Measurements from ENCODE around the gene APC2.
"Not testable (repeated sequence)": the region's sequence is repeated elsewhere in the genome, so short reads cannot be mapped to it uniquely, and the experiment has no call there.

The APC2 gene

GRCh38 chr19:1467490-1468273, 17.8 kb downstream of the APC2 start:
- no peak for DNase-seq

GRCh38 chr19:1468274-1468820, 18.4 kb downstream of the APC2 start:
- DNase-seq = no peak

DNA sequence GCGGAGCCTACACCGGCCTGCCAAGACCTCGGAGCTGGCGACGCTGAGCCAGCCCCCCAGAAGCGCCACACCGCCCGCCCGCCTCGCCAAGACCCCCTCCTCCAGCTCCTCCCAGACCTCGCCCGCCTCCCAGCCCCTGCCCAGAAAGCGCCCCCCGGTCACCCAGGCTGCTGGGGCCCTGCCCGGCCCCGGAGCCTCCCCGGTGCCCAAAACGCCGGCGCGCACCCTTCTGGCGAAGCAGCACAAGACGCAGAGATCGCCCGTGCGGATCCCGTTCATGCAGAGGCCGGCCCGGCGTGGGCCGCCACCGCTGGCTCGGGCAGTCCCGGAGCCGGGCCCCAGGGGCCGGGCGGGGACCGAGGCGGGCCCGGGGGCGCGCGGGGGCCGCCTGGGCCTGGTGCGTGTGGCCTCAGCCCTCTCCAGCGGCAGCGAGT, 18.9 kb downstream of the APC2 start:
- peak; percentile 51 for DNase-seq

DNA sequence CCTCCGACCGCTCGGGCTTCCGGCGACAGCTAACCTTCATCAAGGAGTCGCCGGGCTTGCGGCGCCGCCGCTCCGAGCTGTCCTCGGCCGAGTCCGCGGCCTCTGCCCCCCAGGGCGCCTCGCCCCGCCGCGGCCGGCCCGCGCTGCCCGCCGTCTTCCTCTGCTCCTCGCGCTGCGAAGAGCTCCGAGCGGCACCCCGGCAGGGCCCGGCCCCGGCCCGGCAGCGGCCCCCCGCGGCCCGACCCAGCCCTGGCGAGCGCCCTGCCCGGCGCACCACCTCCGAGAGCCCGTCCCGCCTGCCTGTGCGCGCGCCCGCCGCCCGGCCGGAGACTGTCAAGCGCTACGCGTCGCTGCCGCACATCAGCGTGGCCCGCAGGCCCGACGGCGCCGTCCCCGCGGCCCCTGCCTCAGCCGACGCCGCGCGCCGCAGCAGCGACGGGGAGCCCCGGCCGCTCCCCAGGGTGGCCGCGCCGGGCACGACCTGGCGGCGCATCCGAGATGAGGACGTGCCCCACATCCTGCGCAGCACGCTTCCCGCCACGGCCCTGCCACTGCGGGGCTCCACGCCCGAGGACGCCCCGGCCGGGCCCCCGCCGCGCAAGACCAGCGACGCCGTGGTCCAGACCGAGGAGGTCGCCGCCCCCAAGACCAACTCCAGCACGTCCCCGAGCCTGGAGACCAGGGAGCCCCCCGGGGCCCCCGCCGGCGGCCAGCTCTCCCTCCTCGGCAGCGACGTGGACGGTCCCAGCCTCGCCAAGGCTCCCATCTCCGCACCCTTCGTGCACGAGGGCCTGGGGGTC, 19.5 kb downstream of the APC2 start:
- no peak for DNase-seq

- no peak for DNase-seq
Measured at GRCh38 chr19:1470055-1470304, 20.1 kb downstream of the APC2 start.

DNA sequence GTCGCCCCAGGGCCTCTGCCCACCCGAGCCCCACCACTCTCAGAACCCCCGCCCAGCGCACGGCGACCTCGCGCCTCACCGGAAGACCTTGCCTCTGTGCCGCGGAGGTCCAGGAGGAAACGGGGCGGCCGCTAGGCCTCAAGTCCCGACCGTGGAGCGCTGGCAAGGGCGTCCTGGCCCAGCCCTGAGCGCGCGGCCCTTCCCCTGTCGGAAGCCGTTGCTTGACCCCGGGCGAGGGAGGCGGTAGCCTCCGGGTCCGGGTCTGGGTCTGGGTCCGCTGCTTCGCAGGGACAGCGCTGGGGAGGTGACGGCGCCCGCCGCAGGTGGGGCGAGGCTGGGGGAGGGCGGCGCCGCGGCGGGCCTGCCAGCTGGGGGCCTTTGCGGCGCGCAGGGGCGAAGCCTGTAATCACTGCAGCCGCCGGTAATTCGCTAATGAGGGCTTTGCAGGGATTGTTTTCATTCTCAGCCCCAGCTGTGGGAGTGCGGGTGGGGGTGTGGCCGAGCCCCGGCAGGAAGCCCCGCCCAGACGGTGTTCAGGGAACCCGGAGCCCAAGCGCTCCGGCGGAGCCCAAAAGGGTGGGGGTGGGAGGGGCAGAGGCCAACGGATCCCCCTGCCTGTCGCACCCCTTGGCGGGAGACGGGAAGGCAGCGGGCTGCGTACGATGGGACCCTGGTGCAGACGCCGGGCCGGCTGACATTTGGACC, 20.5 kb downstream of the APC2 start:
- DNase-seq = no peak

- no peak for DNase-seq
Measured at GRCh38 chr19:1471010-1471514, 21.1 kb downstream of the APC2 start.

DNA sequence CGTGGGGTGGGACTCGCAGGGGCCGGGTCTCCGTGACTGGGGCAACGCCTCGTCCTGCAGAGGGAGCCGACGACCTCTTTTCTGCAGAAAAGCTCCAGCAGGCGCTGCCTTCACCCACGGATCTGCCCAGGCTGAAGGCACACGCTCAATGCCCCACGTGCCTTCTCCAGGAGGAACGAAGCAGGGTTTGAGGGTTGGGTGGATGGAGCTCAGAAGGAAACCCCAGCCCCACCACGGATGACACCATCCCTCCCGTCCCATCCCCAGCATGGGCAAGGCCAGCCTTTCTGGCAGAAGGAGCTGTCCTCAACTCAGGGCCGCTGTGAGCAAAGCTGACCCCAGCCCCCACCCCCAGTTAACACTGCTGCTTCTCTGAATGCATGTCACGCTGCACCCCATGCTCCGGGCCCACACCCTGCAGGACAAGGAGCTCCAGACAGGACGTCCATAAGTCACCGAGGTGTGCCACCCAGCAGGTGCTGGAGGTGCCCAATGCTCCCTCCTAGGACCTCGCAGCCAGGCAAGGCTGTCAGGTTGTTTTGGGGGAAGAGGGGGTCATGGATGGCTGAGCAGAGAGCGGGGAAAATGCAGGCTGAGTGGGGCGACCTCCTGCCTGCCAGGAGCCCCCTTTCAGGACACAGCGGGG, 21.7 kb downstream of the APC2 start:
- no peak for DNase-seq

DNA sequence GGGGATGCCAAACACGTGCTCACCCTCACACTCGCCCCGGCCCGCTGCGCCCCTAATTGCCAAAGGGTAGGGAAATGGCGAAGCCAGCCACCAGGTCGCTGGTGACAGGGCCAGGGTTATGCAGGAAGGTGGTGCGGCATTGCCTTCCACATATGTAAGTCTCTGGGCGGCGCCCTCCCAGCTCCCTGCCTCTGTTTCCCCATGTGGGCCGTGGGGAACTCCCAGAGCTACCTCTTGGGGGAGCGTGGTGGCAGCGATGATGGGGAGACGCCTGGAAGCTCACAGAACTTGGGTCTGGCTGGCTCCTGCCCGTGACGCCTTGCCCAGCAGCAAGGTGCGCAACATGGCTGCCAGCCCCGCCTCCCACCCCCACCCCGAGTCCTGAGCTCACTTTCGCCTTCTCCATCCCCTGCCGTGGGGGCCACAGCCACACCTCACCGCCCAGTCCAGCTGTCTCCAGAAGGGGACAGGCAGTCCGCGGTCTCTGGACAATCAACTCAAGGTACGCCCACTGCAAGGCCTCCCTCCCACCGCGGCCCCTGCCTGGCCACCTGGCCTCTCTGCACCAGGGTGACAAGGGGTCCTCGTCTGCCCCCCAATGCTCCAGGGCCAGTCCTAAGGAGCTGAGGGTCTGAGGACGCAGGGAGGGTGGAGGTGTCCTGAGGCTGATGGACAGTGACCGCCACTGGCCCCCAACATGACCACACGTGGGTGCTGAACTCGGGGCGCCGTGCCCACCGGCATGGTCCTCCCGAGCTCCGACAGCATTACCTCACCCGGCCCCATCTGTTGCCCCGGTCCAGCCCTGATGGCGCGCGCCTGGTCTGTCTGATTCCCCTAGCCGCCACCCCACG, 22.5 kb downstream of the APC2 start:
- DNase-seq = no peak

DNA sequence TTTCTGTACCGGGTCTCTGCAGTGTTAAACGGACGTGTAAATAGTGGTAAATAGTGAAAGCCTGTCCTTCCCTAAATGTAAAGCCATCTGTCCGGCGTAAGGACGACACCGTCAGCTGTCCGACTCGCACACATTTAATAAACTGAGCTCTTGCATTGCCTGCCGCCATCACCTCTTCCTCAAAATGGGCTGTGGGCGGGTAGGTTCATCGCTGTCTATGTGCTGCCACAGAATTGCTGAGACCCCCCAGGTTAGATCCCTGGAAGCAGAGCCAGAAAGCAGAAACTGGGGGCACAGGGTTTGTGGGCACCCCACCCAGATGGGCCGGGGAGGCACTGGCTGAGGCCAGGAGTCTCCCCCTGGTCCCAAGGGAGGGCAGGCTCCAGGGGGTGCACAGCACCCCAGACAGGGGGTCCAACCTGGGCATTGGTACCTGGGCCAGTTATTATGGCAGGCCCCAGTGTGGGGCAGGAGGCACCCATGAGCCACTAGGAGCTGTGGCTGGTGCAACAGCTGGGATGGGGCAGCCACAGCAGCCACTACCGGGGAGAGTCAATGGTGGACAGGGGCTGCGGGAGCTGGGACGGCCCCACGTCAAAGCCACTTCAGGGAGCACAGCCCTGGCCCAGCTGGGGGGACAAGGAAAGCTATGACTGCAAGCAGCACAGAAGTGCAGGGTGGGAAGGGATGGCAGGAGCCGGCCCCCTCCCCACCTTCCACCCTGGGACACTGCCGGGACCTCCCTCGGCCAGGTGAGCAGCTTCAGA, 23.3 kb downstream of the APC2 start:
- no peak for DNase-seq

GRCh38 chr19:1474011-1474764, 24.3 kb downstream of the APC2 start:
- DNase-seq = no peak

DNA sequence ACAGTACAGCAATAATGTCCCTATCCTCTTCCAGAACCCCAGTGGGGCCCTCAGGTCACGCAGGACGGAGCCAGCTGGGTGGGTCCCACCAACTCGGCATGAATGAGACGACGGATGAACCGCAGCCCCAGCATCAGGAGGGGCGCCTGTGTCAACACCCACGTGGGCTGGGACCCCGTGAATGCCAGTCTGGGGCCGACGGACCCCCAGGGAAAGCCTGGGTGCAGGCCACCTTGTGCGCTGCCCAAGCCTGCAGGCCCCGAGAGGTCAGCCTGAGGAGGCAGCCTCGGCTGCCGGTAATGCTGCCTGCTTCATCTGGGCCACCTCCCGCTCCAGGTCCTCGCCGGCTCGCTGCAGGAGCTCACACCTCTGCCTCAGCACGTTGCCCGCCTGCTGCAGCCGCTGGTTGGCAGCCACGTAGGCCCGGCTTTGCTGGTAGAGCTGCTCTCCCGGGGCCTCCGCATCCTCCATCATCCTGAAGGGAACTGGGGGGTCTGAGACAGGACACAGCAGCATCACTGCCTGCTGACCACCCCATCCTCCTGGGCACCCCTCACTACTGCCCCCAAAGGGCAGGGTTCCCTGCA, 24.9 kb downstream of the APC2 start:
- DNase-seq = no peak

DNA sequence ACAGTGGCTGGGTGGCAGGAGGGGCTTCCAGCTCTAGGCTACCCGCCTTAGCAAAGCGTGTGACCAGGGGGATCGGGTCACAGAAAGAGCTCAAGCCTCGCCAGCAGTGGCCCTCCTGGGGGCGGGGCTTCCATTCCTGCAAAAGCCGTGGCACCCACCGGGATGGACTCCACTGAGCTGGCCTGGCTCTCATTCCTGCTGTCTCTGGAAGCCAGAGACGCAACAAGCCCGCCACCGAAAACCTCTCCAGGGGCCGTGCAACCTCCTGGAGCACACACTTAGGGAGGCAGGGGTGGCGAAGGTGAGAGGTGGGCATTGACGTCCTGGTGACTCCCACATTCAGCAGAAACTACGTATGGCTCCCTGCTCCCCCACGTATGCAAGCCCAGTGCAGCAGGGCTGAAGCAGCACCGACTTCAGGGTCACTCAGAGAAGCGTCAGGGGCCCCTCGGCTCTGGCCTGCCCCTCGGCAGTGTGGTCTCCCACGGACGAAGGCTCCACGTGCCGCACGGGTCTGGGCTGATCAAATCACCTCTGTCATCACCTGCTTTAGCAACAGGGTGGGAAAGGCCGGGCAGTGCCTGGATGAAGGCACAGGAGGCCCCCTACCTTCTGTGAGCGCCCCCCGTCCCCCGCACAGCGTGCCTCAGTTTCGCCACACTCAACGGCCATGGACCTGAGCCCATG, 26.0 kb downstream of the APC2 start:
- DNase-seq = no peak

DNA sequence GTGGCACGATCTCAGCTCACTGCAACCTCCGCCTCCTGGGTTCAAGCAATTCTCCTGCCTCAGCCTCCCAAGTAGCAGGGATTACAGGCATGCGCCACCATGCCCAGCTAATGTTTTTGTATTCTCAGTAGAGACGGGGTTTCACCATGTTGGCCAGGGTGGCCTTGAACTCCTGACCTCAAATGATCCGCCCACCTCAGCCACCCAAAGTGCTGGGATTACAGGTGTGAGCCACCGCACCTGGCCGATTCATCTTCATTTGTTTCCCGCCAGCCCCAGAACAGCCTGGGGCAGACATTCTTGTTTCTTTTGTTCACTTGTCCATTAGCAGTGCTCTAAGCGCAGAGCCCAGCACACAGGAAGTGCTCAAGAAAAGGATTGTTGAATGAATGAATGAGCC, 27.1 kb downstream of the APC2 start:
- not testable (repeated sequence) for DNase-seq

DNA sequence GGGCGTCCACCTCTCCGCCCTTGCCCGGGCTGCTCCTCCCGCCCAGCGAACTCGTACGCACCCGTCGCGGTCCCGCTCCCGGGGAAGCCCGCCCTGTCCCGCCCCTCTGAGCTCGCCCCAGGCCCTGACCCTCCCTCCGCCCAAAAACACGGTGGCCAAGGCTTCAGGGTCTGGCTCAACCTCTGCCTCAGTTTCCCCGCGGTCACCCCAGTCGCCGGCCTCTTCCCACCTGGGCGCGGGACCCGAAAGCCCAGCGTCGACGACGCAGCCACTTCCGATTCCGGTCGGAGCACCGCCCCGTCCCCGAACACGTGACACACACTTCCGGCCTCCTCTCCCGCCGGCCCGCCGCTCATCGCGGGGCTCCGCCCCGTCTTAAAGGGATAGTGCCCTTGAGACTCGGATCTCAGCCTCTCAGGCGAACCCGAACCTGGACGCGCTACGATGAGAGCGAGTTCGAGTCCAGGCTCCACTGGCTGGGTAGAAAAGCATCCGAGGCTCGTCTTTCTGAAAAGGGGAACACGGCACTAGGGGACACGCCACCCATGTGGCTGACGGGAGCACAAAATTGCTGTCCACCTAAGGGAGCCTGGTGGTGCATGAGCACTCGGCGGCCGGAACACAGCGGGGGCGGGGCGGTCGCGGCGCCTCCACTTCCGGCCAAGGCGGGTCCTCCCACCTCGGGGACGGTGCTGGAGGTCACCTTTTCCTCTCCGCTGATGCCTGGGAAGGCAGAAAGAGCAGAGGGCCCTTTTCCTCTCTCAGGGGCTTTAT, 29.2 kb downstream of the APC2 start, which contains the start of gene C19orf25:
C19orf25 (minus strand) TSS at position 282 of the 774 bp plus-strand sequence. CDS start 312 bp downstream, outside the sequence.
- DNase-seq = peak; percentile 94

- no peak for DNase-seq
Measured at GRCh38 chr19:1481224-1481892, 31.4 kb downstream of the APC2 start.

DNA sequence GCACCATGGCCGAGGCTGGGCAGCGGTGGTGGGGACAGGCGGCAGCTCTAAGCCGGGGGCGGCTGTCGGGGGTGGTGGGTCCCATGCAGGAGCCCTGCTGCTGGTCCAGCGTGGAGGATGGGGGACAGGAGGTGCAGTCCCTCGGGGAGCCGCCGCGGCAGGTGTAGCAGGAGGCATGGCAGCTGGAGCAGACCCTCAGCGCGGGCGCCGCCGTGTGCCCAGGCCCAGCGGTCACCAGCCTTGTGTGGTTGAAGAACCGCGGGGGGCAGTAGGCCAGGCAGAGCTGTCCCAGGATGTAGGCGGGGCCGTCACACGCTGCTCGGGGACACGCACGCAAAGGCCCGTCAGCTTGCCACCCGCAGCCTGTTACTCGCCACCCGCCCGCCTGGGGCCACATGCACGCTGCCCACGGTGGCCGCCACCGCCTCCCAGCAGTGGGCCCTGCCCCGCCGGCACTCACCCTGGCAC, 32.0 kb downstream of the APC2 start:
- DNase-seq = no peak
